GM18520 (cell line): ENCODE data around the gene GRIA3.
"Not testable (repeated sequence)": the region's sequence is repeated elsewhere in the genome, so short reads cannot be mapped to it uniquely, and the experiment has no call there.

ENCODE experiments used
- ATAC-seq: cut with Tn5 transposase; IDR thresholded peaks from one replicate; pipeline ENCODE4 v1.9.1; 2021; ENCODE audit not compliant: unreplicated experiment

GRIA3 gene

DNA sequence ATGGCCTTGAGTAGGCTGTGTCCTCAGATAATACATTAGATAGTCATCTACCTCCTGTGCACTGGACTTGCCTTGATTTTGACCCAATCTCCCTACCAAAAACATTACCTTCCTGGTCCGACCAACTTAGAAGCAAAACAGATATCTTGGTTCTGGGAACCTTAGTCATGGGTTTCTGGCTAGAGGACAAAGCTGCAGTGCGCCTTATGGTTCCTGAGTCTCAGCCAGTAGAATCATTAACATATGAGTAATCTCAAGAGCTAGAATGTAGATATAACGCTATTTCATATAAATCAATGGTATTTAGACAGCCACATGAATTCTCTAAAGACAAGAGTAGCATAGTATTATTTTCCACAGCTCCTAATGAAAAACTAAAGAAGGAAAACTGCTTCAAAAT, 83.1 kb downstream of the GRIA3 start:
- ATAC-seq, result no peak

DNA sequence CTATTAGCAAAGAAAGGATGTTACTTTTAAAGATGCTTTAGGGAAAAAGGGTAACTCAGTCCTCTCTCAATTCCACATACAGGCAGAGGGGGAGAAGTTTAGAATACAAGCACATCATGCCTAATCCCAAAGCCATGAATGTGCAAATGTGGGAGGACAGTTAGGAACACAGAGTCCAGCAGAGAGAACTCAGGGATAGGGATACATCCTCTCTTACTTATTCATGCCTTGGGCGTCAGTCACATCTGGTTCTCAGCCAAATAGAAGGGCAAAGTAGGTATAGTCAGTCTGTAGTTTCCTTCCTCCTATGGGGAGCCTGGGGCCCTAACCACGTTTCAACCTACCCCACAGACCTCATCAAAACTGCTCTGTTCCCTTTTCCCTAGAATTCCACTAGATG, 87.8 kb downstream of the GRIA3 start:
- ATAC-seq, result no peak

DNA sequence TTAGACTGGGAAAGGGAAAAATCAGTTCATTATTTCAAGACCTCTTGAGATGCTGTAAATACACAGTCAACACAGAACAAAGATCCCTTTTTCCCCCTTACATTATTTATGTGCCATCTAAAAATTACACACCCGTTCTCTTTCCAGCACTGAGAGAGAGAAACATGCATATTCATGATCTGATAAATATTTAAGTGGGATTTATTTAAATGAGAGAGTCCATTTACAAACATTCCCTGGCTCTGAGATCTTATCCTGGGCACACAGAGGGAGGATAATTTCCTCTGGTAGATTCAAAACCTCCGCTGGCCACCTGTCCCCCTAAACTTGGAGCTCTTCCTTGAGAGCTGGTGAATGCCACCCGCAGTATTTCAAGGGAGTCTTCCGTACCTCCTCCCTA, 88.6 kb downstream of the GRIA3 start:
- ATAC-seq, result no peak

DNA sequence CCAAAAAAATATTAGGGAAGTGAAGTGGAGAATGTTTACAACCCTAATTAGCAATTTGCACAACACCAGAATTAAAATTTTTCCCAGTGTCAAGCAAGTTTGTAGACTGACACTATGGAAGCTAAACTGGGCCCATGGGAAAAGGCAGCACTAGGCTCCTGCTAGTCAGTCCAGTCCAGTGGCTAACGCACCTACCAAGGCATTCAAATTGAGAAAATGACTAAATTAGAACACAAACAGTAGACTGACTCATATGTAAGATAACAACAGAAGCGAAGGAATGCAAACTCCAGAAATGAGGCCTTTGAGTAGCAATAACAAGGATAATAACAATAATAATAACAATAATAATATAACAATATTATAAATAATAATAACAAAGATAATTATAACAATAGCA, 90.7 kb downstream of the GRIA3 start:
- no peak for ATAC-seq

DNA sequence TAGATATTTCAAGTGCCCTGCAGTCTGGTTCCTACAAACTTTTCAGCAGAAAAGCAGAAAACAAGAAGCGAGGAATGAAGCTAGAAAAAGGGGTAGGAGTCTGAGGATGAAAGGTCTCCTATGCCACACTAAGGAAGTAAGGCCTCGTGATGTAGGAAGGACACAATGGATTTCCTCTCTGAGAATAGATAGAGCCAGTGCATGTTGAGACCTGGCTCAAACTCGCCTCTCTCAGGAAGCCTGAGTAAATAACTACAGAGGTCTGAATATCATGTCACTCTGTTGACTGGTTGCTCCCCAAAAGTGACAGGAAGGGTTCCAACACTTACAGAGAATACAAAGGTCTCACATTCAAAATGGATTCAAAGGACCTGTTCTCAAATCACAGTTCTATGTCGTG, 93.3 kb downstream of the GRIA3 start:
- no peak for ATAC-seq

DNA sequence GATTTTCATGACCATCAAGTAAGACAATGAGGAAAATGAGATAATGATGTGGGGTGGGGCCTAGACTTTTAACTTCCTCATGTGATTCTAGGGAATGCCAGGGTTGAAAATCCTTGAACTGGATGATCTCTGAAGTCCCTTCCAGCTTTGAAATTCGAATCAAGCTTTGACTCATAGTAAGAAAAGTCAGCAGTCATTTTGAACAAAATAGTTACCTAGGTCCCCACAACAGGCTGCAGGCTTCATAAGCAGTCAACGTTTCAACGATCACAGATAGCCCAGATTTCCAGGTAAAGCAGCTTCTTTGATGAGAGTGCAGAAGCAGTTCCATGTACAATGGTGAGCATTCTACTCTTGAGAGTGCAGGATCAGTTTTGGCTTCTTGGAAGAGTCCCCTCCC, 93.7 kb downstream of the GRIA3 start:
- ATAC-seq, result no peak

DNA sequence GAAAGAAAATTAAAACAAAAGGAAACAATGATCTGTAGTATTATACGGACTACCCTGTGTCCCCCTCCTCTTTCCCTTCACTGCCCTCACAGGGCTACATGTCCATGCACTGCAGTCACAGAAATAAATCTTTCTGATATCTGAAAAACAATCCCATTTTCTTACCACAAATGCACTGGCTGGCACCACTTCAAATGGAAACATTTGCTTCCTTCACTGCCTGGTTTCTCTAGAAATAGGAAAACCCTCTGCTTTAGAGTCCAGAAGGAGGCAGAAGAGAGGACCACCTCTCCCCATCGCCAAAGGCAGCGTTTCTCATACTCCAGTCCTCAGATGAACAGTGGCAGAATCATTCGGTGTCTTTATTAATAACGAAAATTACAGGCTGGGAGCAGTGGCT, 98.2 kb downstream of the GRIA3 start:
- no peak for ATAC-seq

DNA sequence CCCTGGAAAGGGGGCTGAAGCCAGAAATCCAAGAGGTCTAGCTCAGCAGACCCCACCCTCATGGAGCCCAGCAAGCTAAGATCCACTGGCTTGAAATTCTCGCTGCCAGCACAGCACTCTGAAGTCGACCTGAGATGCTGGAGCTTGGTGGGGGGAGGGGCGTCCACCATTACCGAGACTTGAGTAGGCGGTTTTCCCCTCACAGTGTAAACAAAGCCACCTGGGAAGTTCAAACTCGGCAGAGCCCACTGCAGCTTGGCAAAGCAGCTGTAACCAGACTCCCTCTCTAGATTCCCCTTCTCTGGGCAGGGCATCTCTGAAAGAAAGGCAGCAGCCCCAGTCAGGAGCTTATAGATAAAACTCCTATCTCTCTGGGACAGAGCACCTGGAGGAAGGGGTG, 99.3 kb downstream of the GRIA3 start:
- ATAC-seq, result not testable (repeated sequence)

DNA sequence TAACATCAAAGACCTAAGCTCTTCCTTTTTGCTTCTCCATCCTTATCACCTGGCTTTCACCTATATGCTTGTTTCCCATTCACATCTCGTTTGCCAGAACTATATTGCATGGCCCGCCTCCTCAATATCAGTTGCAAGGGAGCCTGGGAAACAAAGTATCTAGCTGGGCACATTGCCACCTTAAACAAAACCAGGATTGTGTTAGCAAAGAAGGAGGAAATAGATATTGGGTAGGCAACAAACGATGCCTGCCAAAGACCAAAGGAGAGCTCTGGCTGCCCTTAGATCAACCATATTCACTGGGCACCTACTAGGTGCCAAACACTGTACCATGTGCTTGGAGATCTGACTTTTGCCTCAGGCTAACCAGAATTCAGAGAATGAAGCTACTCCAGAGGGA, 107.5 kb downstream of the GRIA3 start:
- no peak for ATAC-seq

DNA sequence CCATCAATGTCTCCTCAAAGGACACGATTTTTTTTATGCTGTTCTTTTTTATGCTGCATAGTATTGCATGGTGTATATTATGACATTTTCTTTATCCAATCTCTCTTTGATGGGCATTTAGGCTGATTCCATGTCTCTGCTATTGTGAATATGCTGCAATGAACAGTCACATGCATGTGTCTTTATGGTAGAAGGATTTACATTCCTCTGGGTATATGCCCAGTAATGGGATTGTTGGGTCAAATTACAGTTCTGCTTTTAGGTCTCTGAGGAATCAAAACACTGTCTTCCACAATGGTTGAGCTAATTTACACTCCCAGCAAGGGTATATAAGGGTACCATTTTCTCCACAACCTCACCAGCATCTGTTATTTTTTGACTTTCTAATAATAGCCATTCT, 113.9 kb downstream of the GRIA3 start:
- ATAC-seq, result no peak

DNA sequence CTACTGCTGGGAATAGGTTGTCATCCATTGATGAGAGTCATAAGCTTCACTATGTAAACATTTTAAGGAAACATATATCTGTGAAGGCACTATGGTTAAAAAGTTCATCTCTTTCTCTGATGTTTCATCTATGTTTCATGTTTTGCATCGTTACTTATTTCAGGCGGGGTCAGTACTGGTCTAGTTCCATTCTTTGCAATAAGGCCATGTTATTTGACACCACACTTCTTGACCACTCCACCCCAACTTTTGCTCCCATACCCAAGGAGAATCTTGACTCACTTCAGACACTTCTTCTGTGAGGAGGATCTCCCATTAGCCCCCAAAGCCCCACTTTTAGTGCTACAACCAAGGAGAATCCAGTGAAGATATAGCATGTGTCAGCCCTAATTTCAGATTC, 119.4 kb downstream of the GRIA3 start:
- ATAC-seq, result no peak

DNA sequence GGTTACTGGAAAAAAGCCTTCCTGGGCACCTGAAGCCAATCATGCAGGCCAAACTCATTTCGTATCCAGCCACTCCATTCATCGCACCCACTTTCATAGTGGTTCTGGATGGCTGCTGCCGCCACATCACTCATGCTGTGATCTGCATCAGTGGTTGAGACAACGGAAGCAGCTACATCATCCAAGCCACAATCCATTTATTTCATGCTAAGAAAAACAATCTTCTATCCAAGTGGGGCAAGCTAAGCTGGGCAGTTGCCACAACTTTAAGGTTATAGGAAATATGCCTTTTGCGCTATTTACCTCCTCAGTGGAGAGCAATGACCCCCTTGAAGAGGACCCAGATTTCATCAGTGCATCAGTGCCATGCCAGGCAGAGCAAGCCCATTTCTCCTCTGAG, 124.6 kb downstream of the GRIA3 start:
- ATAC-seq, result no peak

DNA sequence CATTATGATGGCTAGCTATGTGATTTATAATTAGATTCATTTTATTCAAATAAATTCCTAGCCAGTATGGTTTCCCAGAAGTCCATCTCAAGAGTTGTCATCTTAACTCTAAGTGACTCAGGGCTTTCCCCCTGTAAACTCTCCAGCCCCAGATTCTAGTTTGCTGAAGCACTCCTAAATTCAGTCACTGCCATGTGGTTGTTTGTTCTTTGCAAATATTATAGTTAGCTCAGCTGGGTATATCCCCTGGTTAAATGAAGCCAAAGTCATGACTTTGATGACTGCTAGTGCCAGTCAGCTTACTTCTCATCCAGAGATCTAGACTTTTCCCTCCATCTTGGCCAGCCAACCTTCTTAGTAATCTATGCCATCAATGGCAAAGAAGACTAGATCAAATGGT, 126.0 kb downstream of the GRIA3 start:
- ATAC-seq, result no peak

DNA sequence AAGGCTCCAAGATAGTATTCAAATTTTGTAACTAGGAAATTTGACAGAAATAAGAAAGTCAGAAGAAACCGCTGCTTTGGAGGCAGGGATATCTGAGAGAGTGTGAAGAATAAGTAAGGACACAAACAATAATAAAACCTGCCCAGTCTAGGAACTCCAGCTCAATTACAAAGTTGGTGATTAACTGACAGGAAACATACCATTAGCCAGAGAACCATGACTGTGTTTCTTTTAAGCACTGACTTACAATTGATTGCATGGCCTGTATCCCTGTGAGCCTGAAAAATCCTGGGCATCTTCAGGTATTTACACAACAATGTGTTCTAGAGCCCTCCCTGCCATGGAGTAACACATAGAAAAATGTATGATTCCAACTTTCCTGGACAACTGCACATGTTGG, 127.4 kb downstream of the GRIA3 start:
- ATAC-seq, result no peak

DNA sequence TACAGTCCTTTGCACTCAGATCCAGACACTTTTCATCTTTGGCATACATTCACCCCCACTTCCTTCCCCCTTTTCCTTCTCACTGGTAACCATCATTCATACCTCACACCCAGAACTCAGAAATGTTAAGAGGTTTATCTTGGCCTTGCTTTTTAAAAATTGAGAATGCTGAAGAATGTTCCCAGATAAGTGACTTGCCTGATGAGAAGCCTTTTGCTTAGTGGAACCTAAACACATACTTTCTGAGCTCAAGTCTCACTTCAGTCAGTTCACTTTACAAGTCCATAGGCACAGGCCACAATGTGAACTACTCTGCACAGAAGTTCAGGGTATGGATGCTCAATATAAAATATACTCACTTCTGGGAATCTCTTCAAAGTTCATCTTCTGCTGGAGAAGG, 129.4 kb downstream of the GRIA3 start:
- no peak for ATAC-seq

DNA sequence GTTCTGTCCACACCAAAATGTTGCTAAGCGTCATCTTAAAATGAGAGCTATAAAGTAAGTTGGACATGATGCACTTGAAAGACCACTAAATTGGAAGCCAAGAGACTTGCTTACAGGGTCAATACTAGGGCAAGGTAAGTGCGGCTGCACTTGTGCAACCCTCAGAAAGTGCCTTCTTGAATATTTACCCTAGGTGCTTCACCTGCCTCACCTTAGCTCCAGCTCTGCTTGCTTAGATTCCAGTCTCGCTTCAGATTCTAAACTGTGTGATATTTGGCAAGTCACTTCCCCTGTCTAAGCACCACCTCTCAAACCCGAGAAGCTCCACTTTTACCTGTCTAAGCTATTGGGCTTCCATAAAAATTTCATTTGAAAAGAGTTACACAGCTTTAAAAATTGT, 136.5 kb downstream of the GRIA3 start:
- no peak for ATAC-seq

DNA sequence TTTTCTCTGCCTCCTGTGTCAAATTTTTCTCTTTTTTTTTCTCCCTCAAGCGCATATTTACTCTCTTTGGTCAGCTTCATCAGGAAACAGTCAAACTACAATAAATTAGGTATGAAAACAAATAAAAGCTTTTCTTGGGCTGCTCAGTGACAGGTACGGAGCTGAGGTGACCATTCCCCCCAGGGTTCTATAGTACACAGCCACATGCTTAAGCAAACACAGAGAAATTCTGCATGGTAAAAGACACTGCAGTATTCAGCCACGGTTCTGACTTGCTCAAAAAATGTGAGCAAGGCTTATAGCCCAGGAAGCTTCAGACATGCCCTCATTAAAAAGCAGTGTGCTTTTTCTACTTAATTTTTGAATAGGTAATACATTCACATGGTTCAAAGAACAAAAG, 138.5 kb downstream of the GRIA3 start:
- no peak for ATAC-seq

DNA sequence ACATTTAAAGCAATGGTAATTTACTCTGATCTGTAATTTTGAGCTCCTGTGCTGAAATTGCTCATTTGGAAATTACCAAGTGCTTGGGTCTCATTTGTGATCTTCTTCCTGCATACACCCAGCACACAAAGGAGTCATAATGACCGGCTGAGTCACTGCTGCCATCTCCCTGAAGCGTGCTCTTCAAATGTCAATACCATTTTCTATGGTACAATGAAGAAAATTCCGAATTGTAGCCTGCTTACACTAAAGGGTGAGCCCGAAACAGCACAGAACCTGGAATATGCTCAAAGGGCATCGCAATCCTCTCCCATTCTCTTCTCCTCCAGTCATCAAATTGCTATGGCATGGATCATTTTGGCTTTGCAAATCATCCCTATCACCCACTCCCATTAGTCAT, 140.5 kb downstream of the GRIA3 start:
- peak; percentile 77 for ATAC-seq

DNA sequence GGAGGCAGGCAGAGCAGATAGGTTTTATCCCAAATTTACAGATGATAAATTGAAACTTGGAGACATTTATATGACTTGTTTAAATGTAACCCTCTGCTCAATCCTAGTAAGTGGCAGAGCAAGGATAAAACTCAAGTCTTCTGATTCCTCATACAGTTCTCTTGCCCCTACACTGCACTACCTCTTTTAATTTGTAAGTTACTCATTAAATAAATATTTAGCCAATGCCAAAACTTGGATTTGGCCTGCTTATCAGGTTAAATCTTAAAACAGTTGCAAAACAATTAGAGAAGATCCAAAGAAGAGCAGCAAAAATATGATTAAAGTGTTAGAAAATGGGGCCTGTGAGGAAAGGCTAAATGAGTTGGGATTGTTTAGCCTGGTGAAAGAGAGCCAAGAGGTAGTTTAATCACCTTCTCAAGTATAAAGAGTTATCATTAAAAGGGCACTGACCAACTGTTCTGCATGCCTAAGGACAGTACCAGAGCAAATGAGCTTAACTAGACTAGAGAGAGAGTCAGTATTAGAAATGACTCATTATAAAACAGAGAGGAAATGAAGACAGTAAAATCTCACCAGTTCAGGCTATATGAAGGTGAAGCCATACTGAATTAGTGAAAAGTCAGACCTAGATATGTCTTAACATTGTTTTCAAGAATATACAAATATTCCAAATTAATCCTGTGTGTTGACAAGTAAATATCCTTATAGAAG, 146.3 kb downstream of the GRIA3 start:
- peak; percentile 92 for ATAC-seq

DNA sequence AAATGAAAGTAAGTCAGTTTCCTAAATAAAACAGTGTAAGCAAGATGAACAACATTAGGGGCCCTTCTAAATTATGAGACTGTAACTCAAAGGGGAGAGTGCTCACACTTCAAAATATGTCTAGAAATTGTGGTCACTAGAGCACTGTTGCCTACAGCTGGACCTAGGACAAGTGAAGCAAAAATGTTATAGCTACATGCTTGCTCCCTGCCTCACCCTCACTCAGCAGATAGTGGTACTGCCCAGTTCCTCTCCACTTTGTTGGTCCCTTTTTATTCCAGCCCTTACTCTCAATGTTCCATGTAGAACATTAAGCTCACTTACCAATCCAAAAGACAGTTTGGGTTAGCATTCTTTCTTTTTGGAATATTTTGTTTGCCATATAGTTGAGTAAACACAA, 147.3 kb downstream of the GRIA3 start:
- no peak for ATAC-seq

DNA sequence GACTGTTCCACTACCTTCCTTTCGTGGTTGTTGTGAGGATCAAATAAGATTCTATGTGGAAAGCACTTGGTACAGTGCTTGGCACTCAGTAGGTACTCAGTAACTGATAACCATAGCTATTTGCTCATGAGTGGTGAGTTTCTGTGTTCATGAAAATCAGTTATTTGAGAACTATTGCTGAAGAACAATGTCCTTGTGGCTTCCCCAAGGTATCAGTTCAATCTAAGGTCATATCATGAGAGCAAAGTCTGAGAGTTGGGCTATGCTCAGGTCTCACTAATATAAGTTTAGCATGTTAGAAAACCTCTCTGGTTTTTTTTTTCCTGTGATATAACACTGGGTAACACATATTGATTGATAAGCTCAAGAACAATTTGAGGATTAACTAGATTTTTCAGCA, 147.8 kb downstream of the GRIA3 start:
- ATAC-seq, result peak; percentile 31

DNA sequence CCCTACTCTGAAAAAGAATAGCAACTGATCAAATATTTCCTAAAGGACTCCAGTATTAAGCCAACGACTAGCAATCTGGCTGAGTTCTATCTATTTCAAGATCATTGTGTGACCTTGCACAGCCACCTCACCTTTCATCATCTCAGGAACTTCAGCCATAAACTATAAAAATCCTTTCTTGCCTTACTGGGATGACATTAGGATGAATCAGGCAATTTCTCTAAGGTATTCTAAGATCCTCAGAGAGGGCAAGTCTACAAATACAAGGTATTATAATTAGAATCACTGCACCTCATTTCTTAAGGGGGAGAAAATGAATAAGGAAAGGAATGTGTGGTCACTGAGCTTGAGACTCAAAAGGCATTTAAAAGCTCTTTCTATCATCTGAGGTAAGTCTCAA, 152.6 kb downstream of the GRIA3 start:
- no peak for ATAC-seq

DNA sequence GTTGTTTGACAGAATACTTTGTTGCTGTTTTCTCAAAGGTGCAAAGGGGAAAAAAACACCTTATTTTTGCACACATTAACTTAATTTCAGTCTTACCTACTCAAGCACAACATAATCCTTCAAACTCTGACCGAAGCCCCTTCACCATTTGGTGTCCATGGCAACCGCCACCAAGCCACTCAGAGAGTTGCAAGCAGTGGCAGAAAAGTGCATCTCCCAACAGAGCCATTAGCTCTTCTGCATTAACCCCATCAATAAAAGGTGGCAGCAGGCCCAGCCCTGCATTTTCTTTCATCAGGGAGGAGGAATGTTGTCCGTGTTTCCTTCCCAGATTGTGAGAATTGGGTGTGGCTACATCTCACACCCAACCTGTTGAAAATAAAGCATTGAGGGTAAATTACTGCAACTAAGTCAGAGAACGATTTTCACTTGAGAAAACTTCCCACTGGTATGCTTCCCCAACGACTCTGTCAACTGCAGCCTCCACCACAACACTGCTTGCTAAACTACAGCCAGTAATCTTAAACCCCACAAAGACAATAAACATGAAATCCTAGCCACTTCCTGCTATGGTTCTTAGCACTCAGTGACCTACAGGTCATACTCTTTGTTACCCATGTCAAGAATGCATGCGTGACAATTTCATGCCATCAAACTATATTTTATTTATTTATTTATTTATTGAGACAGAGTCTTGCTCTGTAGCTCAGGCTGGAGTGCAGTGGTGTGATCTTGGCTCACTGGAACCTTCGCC, 154.0 kb downstream of the GRIA3 start:
- ATAC-seq, result no peak
